EL (cell line): ENCODE results near the gene ZMIZ1.

Source experiments
- DNase-seq: peaks from one replicate; pipeline ENCODE4 v3.0.0-alpha.2; 2016

The ZMIZ1 gene

DNA sequence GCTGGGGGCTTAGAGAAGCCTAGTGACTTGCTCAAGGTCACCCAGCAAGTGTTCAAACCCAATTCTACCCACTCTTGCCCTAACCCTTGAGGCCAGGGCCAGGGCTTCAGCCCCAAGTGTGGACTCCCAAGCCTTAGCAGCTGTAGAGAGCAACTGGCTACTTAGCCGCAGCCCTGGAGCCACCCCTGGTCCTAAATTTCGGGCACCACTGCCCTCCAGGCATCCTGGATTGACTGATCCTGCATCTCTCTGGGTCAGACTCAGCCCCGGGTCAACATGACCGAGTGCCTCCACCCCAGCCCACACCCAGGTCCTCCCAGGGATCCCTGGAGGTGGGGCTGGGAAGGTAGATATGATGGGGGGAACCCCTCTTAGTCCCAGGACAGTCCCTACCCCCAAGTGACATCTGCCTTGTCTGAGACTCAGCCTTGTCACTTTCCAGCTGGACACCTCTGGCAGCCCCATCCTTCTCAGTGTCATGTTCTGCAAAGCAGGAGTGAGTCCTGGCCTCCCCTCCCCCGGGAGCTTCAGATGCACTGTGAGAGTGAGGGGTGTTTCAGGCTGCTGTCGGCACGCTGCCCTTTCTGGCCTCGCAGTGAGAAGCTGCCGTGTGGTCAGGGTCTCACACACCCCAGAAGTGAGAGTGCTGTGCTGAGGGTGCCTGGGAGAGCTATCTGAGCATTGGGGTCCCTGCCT is 89.8 kb downstream of the ZMIZ1 start:
- no peak for DNase-seq

DNA sequence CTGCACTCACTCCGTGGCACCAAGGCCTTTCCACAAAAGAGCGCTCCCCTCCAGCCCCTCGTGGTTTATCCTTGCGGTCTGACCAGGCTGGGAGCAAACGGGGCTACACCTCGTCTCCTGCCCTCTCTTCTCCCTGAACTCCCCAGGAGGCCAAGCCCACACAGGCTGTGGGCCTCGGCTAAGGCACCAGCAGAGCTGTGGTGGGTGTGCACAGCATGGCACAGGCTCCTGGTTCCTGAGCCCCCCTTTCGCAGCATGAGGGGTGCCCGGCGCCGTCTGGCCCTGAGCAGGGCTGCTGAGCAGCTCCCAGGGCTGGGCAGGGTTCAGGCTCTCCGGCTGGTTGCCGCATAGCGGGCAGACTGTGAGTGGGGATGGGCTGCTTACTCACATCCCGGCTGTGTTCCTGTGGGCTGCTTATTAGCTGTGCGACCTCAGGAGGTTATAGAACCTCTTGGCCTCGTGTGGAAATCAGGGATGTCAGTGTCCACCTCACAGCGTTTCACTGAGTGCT is 90.4 kb downstream of the ZMIZ1 start:
- DNase-seq: peak; percentile 89

DNA sequence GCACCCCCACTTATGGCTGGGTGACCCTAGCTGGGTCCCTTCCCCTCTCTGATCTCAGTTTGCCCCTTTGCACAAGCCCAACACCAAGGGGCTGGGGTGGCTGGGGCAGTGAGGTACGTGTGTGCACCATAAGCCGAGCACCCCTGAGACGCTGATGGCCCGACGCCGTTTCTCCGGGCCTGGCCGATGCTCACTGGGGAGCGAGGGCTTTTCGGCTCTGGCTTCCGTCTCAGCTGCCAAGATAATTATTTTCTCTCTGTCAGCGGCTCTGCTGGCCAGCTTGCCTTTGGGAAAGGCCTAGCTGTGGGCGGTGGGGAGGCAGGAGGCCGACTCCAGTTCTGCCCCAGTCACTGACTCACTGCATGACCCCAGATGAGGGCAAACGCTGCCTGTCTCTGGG is 91.0 kb downstream of the ZMIZ1 start:
- peak; percentile 53 for DNase-seq

DNA sequence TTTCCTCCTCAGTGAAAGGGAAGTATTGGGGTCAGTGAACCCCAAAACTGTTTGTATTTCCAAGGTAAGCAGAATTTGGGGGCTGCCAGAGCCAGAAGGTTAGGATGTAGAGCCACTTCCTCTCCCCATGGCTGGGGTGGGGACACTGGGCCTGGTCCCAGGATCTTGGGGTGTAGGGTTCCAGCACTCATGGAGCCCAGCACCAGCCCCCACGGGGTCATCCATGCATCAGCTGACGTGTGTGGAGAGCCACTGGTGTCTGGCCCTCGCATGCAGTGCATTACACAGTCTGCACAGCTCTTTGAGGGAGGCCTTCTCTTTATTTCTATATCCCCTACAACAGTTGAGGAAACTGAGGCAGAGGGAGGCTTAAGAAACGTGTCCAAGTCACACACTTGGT is 91.4 kb downstream of the ZMIZ1 start:
- DNase-seq: no peak

DNA sequence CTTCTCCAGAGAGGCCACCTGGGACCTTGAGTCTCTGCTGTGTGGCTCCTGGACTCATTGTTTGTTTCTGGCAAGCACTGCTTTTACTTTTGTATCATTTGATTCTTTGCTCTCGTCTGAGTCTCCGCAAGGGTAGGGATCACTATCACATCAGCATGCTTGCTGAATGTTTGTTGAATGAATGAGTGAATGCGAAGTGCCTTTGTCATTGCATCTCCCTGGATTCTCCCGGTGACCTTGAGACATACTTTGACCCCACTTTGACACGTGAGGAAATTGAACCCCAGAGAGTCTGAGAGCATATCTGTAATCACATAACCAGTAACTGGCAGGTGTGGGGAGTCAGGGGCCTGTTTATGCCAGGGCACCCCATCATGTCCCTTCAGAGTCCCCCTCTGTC is 92.8 kb downstream of the ZMIZ1 start:
- no peak for DNase-seq

DNA sequence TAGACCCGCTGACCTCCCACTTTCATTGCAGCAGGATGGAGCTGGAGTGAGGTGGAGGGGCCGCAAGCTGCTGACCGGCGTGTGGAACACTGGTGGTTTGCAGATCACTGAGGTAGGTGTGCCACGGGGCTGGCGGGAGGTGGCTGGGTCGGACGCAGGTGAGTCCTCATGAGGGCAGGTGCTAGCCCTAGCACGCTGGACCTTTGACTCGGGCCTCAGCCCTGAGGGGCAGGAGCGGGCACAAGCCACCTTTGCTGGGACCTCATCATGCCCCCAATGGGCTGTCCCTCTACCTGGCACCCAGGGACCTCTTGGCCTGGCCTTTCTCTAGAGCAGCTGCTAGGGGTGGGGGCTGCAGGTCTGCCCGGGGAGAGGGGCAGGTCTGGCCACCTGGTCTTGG is 93.3 kb downstream of the ZMIZ1 start:
- DNase-seq: no peak

DNA sequence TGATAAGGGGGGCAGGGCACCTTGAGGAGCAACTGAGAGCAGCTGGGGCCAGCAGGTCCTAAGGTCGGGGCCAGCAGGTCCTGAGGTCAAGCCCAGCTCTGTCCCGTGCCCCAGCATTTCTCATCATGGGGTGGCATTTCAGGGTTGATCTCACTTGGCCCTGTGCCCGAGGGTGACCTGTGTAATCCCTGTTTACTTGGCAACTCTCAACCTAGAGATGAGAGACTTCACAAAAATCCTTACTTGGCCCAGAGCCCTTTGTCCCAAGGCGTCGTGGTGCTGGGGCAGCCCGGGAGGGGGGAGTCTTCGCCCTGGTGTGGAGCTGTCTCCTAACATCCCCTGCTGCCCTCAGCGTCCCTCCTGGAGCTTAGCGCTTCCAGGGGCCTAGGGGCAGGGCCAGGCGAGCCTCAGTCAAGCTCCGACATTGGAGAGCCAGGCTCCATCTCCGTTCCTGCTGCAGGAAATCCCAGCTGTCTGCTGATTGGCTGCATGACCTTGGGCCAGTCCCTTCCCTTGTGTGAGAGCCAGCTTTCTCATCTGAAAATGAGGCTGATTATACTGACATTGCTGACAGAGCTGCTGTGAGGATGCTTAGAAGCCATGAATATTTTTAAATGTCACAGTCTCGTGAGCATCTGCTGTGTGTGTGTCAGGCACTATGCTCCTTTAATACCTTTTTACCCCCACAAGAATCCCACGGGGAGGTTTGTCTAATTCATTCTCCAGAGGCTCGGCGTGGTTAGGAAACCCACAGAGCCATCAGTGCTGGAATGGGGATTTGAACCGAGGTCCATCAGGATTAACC is 94.3 kb downstream of the ZMIZ1 start:
- DNase-seq: peak; percentile 85

DNA sequence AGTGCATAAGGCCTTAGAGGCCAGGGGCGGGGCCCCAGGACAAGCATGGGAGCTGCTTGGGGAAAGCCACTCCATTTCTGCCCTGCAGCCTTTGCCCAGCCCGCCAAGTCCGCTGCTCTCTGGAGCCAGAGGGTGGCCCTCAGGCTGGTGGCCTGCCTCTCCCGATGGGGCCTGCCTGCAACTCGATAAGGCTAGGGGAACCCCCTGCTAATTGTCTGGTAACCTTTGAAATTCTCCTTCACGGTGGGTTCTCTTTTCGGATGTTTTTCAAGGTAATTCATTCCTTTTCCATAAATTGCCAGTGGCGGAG is 94.9 kb downstream of the ZMIZ1 start:
- no peak for DNase-seq

DNA sequence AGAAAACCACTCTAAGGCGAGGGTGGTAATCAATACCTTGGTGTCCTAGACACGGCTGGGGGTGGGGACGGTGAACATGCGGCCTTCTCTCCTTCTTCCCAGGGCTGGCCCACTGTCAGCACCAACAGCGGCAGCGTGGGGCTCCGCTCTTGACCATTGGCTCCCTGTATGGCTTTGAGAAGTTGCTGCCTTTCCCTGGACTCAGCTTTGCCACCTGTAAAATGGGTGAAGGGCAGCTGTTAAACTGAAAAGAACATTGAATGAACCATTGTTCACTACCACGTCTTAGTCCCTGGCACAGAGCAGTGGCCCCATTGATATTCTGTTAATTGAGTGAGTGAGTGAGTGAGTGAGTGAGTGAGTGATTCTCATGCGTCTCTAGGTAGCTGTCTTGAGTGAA is 95.3 kb downstream of the ZMIZ1 start:
- DNase-seq: no peak

DNA sequence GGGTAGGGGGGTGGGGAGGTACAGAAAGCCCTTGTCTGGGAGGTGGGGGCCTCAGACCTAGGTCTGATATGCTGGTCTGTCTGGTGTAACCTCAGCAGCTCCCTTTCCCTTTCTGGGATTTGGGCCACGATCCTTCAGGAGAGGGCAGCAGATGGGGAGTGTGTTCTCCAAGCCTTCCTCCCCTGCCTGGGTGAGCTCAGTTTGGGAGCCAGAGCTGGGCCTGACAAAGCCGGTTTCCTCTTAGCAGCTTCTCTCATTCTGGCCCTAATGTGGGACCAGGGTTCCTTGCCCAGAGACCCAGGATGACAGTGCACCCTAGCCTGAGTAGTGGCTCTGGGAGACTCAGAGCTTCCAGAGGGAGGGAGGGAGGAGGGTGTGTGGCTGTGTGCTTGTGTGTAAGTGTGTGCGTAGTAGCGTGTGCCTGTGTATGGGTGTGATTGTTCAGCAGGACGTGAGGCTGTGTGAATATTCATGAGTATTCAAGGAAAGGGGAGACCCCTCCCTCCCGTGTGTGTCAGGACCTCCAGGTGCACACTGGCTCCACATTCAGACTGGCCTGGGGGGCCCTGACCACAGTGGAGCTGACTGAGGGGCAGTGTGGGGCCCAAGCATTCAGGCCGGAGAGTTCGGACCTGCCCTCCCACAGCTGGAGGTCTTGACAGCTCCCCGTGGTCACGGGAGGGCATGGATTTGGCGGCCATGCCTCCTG is 96.5 kb downstream of the ZMIZ1 start:
- DNase-seq: no peak

DNA sequence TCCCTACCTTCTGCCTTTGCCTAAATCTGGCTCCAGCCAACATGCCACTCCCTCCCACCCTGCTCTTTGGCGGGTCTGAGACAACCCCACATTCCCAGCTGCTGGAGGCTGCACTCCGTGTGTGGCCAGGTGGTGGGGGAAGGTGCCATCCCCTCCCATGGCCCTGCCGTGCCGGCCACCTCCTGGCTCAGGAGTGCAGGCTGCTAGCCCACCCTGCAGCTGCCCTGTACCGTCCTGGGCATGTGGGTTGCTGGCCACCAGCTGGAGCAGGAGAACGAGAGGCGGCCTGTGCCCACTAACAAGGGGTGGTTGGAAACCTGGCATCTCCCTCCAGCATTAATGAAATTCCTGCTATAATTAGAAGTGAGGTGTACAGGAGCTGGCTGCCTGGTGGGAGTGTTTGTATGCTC is 97.6 kb downstream of the ZMIZ1 start:
- no peak for DNase-seq

DNA sequence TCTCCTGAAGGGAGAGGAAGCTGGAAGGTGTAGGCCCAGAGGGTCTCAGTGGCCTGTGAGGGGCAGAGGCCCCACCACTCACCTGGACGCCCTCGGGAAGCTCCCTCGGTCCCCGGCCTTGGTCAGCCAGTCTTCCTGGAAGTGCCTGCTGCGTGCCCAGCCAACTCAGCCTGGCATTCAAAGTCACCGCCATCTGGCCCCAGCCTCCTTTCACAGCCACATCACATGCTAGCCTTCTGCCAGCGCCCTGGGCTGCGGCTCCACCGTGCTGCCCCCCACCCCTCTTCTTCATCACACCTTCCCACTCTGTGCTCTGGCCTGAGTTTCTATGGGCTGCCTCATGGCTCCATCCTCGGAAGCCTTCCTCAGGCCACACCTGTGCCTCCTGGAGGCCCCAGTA is 98.0 kb downstream of the ZMIZ1 start:
- no peak for DNase-seq

DNA sequence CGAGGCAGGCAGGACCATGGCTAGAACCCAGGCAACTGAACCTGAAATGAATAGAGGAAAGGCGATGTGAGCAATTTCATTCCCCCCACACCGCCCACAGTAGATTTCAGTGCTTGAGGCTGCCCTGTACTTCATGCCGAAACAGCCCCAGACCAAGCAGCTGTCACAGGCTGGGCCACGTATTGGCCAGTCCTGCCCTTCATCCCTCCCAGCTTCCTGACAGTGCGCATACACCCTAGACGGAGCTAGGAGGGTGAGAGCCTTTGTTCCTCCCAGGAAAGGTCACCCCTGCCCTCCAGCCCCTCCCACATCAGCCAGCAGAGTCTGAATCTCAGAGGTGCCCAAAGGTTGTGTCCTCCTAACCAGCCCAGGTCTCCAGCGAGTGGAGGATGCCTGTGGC is 98.8 kb downstream of the ZMIZ1 start:
- no peak for DNase-seq

DNA sequence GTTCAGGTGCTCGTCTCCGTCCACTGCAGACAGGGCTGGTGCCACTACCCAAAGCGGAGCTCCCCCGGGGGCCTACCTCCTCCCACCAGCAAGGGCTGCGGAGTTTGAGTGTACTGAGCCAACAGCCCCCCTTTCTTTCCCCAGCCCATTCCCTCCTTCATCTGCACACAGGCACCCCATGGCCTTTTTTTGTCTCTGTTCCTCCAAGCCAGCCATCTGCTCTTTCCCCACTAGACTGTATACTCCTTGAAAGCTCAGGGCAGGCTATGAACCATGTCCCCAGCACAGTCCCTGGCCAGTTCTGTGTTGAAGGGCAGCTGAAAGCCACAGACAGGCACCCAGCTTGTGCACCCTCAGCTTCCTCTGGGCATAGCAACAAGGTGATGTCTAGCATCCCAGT is 99.4 kb downstream of the ZMIZ1 start:
- DNase-seq: no peak

DNA sequence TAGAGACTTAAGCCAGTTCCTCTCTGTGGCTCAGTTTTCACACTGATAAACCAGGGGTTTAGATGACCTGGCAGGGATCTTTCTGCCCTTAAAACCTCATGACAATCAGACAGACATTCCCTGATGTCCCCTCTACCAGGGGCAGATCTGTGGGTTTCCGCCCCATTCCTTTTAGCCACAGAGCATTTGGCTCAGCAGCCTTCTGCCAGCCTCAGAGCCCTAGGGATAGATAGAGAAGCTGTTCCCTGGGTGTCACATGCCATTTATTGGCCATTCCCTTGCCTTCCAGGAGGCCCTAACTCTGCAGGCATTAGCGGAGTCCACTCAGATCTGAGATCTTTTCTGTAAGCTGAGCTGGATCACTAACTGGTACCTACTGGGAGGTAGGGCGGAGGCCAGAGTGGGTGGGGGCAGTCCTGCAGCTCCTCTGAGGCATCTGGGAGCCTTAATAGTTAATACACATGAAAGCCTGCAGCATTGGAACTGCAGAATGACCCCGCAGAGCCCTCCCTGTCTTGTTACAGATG is 101.5 kb downstream of the ZMIZ1 start:
- no peak for DNase-seq

DNA sequence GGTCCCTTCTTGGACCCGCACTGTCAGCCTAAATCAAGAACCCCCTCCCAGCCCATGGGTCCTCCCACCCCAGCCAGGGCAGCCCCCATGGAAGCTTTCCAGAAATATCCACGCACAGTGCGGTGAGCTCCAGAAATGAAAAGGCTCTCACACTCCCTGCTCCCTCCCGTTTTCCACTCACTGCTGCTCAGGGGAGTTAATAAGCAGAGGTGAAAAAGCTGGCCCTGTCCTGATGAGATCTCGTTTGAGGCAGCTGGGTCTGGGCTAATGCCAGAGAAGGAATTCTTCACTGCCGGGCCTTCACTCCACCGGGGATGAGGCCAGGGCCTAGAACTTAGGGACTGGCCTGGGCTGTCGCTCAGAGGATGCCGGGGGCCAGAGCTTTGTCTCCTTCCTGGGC is 102.2 kb downstream of the ZMIZ1 start:
- DNase-seq: no peak

DNA sequence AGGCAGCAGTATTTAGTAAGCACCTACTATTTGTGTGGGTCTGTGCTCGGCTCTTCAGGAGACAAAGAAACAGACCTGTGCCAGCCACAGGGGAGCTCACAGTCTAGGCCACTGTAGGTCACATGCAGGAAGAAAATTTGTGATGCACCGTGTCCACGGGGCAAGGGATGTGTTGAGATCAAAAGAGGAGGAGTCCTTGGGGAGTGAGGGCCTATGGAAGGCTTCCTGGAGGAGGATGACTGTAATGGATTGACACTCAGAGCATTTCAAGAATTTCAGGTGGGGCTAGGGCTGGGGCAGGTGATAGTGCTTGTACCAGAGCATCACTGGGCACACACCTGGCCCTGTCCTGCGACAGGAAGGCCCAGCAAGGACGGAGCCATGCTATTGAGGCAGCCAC is 102.7 kb downstream of the ZMIZ1 start:
- DNase-seq: no peak

DNA sequence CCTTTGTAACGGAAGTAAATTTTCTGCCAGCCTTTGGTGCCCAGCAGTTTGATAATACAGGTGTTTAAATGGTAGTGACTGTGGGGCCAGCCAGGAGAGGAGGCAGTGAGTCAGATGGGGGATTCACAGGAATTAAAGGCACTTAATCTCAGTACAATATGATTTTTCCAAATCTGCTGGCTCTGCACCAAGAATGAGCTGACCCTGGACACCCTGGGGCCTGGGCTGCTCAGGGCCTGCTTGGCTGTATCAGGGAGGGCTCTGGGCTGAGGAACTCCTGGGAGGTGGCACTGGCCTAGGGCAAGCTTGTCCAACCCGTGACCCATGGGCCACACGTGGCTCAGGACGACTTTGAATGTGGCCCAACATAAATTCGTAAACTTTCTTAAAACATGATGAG is 104.1 kb downstream of the ZMIZ1 start:
- no peak for DNase-seq

DNA sequence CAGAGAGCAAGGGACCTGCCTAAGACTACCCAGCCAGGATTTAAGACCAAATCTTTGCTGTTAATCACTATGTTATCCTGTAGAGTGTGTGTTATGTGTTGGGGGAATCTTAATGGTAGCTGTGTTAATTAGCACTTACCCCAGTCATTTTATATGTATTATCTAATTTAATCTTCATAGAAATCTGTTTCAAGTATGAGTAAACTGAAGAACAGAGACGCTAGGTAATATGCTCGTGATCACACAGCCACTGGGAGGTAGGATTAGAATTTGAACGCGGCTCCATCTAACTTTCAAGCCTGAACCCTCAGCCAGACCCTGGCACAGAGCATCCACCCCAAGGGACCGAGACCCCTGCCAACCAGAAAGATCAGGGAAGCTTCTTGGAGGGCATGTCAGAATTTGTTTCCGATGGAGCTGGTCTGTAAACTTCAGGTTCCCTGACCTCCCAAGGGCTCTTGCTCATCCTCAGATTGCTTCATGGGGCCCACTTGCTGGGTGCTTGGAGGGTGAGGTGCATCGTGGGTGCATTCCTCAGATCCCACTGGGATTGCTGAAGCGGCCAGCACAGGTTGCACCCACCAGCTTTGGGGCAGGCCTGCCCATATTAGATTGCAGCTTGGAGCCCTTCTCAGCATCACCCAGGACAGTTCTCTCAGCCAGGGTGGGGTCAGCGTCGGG is 105.0 kb downstream of the ZMIZ1 start:
- no peak for DNase-seq

DNA sequence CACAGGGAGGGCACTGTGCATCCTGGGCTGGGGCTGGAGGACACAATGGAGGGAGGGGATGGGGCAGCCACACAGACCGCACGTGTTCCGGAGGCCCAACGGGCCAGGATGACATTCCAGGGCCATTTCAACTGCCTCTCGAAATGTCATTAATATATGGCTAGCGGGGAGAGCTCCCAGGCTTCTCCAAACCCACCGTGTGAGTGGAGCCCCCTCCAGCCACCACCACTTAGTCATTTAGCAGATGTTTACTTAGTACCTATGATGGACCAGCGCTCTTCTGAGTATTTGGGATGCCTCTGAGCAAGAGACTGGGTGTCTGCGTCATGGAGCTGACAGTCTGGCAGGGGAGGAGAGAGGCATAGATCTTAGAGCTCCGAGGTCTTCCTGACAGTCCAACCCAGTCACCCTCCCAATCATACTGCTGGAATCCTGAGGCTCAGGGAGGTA is 107.3 kb downstream of the ZMIZ1 start:
- DNase-seq: peak; percentile 73

DNA sequence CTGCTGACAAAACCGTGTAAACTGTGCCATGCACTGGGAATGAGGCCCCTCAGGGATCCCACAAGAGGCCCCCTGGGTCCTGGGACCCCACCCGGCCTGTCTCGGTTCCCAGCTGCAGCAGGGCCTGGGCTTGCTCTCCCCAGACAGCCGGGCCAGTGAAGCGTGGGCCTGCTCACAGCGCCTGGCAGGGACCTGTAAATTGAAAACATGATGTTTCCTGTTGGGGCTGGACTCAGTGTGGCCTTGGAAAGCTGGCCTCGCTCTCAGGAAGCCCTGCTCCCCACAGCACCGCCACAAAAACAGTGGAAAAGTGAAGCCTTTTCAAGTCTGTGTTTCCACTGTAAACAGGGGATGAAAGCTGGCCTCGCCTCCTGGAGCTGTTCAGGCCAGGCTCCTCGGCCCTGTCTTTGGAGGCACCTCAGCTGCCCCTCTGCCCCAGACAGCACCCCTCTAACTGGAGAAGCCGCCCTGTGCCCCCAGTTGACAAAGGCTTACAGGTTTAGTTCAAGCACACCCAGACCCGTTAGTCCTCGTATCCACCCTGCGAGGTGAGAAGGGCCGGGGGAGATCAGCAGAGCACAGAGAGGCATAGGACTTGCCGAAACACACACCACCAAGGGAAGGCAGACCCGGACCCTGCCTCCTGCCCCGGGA is 108.3 kb downstream of the ZMIZ1 start:
- no peak for DNase-seq

DNA sequence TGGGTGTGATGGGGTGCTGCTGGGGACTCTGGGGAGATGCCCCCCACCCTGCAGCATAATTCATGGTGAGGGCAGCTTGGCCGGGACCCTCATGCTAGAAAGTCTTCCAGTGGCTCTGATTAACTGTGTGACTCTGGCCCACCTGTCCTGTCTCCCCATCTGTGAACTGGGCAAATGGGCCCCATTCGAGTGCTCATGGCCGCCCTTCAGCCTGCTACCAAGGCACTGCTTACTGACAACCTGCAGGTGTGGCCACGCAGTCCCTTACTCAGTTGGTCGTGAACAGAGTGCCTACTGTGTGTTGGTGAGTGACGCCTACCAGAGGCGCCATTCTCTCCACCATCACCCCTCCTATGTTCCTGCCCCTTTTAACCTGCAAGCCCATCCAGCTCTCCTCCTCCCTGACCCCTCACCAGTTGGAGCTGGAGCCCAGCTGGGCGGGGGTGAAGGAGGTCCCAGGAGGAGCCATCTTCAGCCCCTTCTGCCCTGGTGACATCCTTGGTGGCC is 109.4 kb downstream of the ZMIZ1 start:
- no peak for DNase-seq
